Endothelial cell of umbilical vein (primary cell): ENCODE results near the gene THSD8. TPM values are rescaled to one million over a fixed set of nuclear protein-coding genes. Genes with fewer than 3 reads are reported as not detected.

Experiments
- BruUV-seq: library from RNA; stranded (reverse); fragments of 400-500 nt; replicated peaks from 2 replicates; lab custom pipeline; 2021; lab: Mats Ljungman, UMichigan
- CTCF ChIA-PET: fragments of 300-600, 350-600 bp; sonication (Branson Sonifier 250); formaldehyde crosslinking; loops from one replicate; lab custom pipeline; 2021; ENCODE audit warnings: antibody characterized with exemption, inconsistent platforms; lab: Charles Lee
- POLR2A ChIA-PET: fragments of 300-600, 350-600 bp; sonication (Branson Sonifier 250); formaldehyde crosslinking; loops from one replicate; lab custom pipeline; 2021; ENCODE audit warnings: antibody characterized with exemption, inconsistent platforms; lab: Charles Lee
- DNase-seq: peaks from one replicate; pipeline ENCODE4 v3.0.0-alpha.2; 2011; ENCODE audit warnings: low read depth, low spot score
- FAIRE-seq: peaks from 2 replicates; lab custom pipeline; 2011; peaks lifted over from hg19 to GRCh38; lab: Jason Lieb, UNC
- H2AFZ ChIP-seq: 2 replicates; pipeline ENCODE4 v1.6.0; 2012; ENCODE audit warnings: low read depth, low read length, control low read depth, inconsistent platforms
- H3K27ac ChIP-seq: 2 replicates; pipeline ENCODE4 v1.5.1; 2011; ENCODE audit warnings: low read depth, mild to moderate bottlenecking, control low read depth, low read length, moderate library complexity; ENCODE audit not compliant: insufficient read depth
- H3K27me3 ChIP-seq, 2 experiments: 2 replicates each; pipeline versions ENCODE4 v1.6.0 to v1.6.1; 2011; ENCODE audit warnings: low read length in 2 of 2, mixed read lengths in 1 of 2; ENCODE audit not compliant: control insufficient read depth in 2 of 2, insufficient read depth in 2 of 2
- H3K36me3 ChIP-seq, 2 experiments: 2 replicates in 1 of 2; 3 replicates in 1 of 2; pipeline ENCODE4 v1.5.1; 2011; ENCODE audit warnings: low read length in 2 of 2, mild to moderate bottlenecking in 1 of 2, moderate library complexity in 1 of 2; ENCODE audit not compliant: control insufficient read depth in 2 of 2, insufficient read depth in 2 of 2; ENCODE audit errors: extremely low read depth in 1 of 2
- H3K4me1 ChIP-seq: 3 replicates; pipeline ENCODE4 v1.5.1; 2011; ENCODE audit warnings: mild to moderate bottlenecking, low read length; ENCODE audit not compliant: control insufficient read depth, insufficient read depth; ENCODE audit errors: extremely low read depth
- H3K4me2 ChIP-seq: 2 replicates; pipeline ENCODE4 v1.6.1; 2011; ENCODE audit warnings: low read length, control low read depth, mixed read lengths; ENCODE audit not compliant: insufficient read depth
- H3K4me3 ChIP-seq, 3 experiments: fragments of 200-600 bp in 1 of 3; sonication (generic), shearing (Covaris generic) in 1 of 3; replicated peaks in 1 of 3; 2 replicates each; pipeline ENCODE4 v1.5.1; 2011 to 2016; ENCODE audit warnings: control low read depth in 3 of 3, low read length in 3 of 3, mild to moderate bottlenecking in 2 of 3, inconsistent platforms in 1 of 3, low read depth in 1 of 3, moderate library complexity in 1 of 3; ENCODE audit not compliant: insufficient read depth in 1 of 3
- H3K79me2 ChIP-seq: 2 replicates; pipeline ENCODE4 v1.6.0; 2012; ENCODE audit warnings: low read length, inconsistent platforms; ENCODE audit not compliant: control insufficient read depth, insufficient read depth
- H3K9ac ChIP-seq: replicated peaks from 2 replicates; pipeline ENCODE3; 2011; ENCODE audit warnings: low read length, control low read depth; ENCODE audit not compliant: insufficient read depth; ENCODE audit errors: extremely low read depth
- H3K9me1 ChIP-seq: replicated peaks from 3 replicates; pipeline ENCODE4 v1.6.0; 2011; ENCODE audit warnings: mild to moderate bottlenecking, low read length; ENCODE audit not compliant: control insufficient read depth, insufficient read depth; ENCODE audit errors: extremely low read depth
- H3K9me3 ChIP-seq: replicated peaks from 2 replicates; pipeline ENCODE4 v1.5.1; 2012; ENCODE audit warnings: low read length, inconsistent platforms; ENCODE audit not compliant: control insufficient read depth, insufficient read depth
- H4K20me1 ChIP-seq: replicated peaks from 2 replicates; pipeline ENCODE3; 2011; ENCODE audit warnings: mild to moderate bottlenecking, low read length; ENCODE audit not compliant: control insufficient read depth, insufficient read depth; ENCODE audit errors: extremely low read depth
- EZH2 ChIP-seq: IDR thresholded peaks from 2 replicates; pipeline ENCODE4 v1.6.1; 2012; ENCODE audit warnings: borderline replicate concordance, low read depth, mild to moderate bottlenecking, moderate library complexity, low read length, inconsistent platforms; ENCODE audit not compliant: severe bottlenecking
- FOS ChIP-seq: IDR thresholded peaks from 2 replicates; pipeline ENCODE4 v1.6.1; 2011; ENCODE audit warnings: mild to moderate bottlenecking, low read length, moderate library complexity, borderline replicate concordance; ENCODE audit not compliant: insufficient read depth
- GATA2 ChIP-seq: IDR thresholded peaks from 2 replicates; pipeline ENCODE4 v1.7.0; 2011; ENCODE audit warnings: low read depth, mild to moderate bottlenecking, moderate library complexity, mixed read lengths, low read length; ENCODE audit not compliant: insufficient read length, insufficient read depth
- JUN ChIP-seq: IDR thresholded peaks from 2 replicates; pipeline ENCODE4 v1.6.1; 2011; ENCODE audit warnings: borderline replicate concordance, low read depth; ENCODE audit not compliant: insufficient read length, insufficient read depth
- MYC ChIP-seq: IDR thresholded peaks from one replicate; pipeline ENCODE4 v1.6.1; 2011; ENCODE audit warnings: mild to moderate bottlenecking, low read depth, low read length
- POLR2A ChIP-seq: IDR thresholded peaks from 2 replicates; pipeline ENCODE4 v1.6.1; 2012; ENCODE audit warnings: low read depth, mild to moderate bottlenecking, control low read depth, low read length
- POLR2AphosphoS5 ChIP-seq: IDR thresholded peaks from 2 replicates; pipeline ENCODE4 v1.6.1; 2012; ENCODE audit warnings: low read depth, mild to moderate bottlenecking, control low read depth, low read length, moderate library complexity; ENCODE audit not compliant: insufficient read depth
- dilution Hi-C: fragments of 300-500 bp; cut with MboI; formaldehyde crosslinking; loops from one replicate; pipeline ENCODE4 v1.15.0; 2019; ENCODE audit warnings: low sequenced_read_pairs; ENCODE audit not compliant: extremely low pct_ligation_motif_present
- intact Hi-C: fragments of 100-400 bp; cut with micrococcal nuclease; formaldehyde crosslinking; loops from one replicate; pipeline ENCODE4 v1.10.0; 2022
- polyA plus RNA-seq, 4 experiments: library from polyadenylated mRNA; depleted of rRNA in 3 of 4; stranded (reverse) in 3 of 4; unstranded in 1 of 4; fragments of >200 nt; gene quantifications; 2 replicates each; pipeline versions ENCODE4 v1.2.1 to v1.2.3, GENCODE V29; 2011 to 2012; ENCODE audit warnings: missing spikeins in 1 of 4
- total RNA-seq: library from RNA; stranded (reverse); gene quantifications from 2 replicates; pipeline ENCODE4 v1.2.3, GENCODE V29; 2021
- TF ChIP-seq, protein P1 (sequence below), 2 donors: IDR thresholded peaks; 1 replicate in 1 of 2; 2 replicates in 1 of 2; pipeline ENCODE4 v1.5.1; 2011; ENCODE audit warnings: low read length in 2 of 2, mild to moderate bottlenecking in 2 of 2, moderate library complexity in 2 of 2, control low read depth in 1 of 2, inconsistent platforms in 1 of 2, low read depth in 1 of 2; ENCODE audit not compliant: insufficient read depth in 1 of 2; ENCODE audit errors: extremely low read depth in 1 of 2
- TF ChIP-seq, protein P2 (sequence below): IDR thresholded peaks from 2 replicates; pipeline ENCODE4 v1.6.1; 2011; ENCODE audit not compliant: insufficient read depth, insufficient read length

The THSD8 gene
- total and polyA plus RNA-seq, 2 donors (not counting 3 experiments of a cell fraction or from before 2014, with no cell fraction given): 15.9 TPM; not detected in 1

DNA sequence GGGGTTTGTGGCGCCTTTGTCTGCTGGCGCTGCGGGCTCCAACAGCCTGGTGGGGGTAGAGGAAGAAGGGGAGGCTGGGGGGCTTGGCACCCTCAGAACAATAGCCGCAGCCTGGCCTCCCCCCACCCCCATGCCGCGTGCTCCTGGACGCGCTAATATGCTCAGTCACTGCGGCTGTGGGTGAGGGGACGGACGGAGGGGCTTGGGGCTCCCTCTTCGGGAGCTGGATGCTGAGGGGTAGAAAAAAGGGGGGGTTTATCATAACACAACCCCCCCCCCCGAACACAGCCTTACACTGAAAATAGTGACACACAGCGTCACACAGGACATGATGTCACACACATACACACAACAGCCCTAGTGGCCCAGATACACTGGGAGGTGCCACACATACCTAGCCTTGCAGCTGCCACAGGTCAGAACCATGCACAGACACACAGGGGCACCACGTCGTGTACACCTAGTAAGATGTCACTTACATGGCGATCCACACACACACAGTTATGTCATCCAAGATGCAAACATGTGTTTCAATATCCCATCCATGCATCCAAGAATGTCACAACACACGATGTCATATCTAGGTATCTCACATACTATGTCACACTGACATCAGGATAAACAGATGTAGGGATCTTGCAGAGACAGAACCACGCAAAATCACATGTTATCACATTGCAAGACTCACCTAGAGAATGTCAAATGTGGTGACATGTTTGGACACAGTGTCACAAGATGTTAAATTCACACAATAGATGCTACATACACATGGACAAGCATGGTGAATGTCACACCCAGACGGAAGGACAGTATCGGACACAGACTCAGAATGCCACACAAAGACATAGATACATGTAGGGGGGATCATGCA is 37.3 kb downstream of the THSD8 start:
- ChIA-PET POLR2A (no interaction called here), CTCF (interaction anchor here (0.8 kb wide), 1 partner anchor 62 kb away, joined by 3 read pairs; no protein-coding TSS in a partner anchor)
- no peaks in the 10 kb centered on the region for H4K20me1 ChIP-seq
- dilution Hi-C loops (no loop called here), intact Hi-C loops (loop anchor here (2.0 kb wide), 1 partner anchor 64 kb away; the partner anchor contains the start of gene HOOK2)
- FAIRE-seq (no peak), DNase-seq (no peak)
- H3K9me1 ChIP-seq: no peaks in the 10 kb centered on the region
- no peaks in the 10 kb centered on the region for H3K36me3 ChIP-seq
- H3K4me3 ChIP-seq: no peak overlapping the region
- H3K9me3 ChIP-seq: no peaks in the 10 kb centered on the region
- H3K9ac ChIP-seq: no peak overlapping the region
- H3K79me2 ChIP-seq: no peaks in the 10 kb centered on the region
- H3K4me2 ChIP-seq: no peak overlapping the region
- no peak for TF ChIP-seq POLR2A
- TF ChIP-seq EZH2: peak; percentile 57
- no peak for TF ChIP-seq JUN
- H3K4me1 ChIP-seq: no peaks in the 10 kb centered on the region
- H3K27ac ChIP-seq: no peak overlapping the region
- BruUV-seq: no TSS peak
- no peak overlapping the region for H2AFZ ChIP-seq
- H3K27me3 ChIP-seq: peaks cover 54 to 61% of the 10 kb centered on the region in 2 experiments

DNA sequence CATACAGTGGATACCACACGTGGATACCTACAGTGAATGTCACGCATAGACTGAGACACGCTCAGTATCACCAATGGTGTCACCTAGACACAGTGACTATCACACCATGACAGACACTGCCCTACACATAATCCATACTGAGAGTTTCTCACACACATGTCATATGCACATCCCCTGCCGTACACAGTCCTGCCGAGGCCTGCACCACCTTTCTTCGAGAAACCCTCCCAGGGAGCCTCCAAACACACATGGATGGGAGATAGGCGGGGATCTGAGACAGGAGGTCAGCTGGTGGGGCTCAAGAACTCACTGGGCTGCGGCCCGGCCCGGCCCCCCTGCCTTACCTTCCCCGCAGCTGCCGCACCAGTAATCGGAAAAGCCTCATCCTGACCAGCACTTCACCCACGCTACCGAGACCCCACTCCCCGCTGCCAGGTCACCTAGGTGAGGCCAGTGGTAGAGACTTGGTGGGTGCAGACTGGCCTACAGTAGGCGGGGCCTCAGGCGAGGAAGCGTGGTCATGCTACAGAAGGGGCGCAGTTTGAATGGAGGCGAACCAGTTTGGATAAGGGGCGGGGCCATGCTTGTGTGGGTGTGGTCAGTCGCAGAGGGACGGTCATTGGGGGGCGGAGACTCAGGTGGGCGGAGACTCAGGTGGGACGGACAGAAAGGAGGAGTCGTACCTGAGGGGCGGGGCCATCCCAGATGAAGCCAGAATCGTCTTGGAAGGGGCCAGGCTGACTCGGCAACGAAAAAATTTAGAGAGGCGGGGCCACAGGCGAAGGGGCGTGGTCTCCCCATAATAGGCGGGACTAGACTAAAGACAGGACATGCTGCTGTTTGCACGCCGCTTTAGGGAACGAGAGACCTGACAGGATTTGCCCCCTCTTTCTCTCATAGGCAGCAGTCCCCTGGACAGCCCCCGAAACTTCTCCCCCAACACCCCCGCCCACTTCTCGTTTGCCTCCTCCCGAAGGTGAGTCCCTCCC is 38.5 kb downstream of the THSD8 start:
- H3K36me3 ChIP-seq: no peaks in the 10 kb centered on the region
- H3K27me3 ChIP-seq: peaks cover 41 to 49% of the 10 kb centered on the region in 2 experiments
- ChIA-PET CTCF (no interaction called here), POLR2A (no interaction called here)
- no peaks in the 10 kb centered on the region for H3K79me2 ChIP-seq
- no peak overlapping the region for H3K4me3 ChIP-seq
- H3K9me3 ChIP-seq: no peaks in the 10 kb centered on the region
- peak; percentile 36 for DNase-seq
- no TSS peak for BruUV-seq
- FAIRE-seq: peak; percentile 82
- H4K20me1 ChIP-seq: no peaks in the 10 kb centered on the region
- TF ChIP-seq, protein P1, sequence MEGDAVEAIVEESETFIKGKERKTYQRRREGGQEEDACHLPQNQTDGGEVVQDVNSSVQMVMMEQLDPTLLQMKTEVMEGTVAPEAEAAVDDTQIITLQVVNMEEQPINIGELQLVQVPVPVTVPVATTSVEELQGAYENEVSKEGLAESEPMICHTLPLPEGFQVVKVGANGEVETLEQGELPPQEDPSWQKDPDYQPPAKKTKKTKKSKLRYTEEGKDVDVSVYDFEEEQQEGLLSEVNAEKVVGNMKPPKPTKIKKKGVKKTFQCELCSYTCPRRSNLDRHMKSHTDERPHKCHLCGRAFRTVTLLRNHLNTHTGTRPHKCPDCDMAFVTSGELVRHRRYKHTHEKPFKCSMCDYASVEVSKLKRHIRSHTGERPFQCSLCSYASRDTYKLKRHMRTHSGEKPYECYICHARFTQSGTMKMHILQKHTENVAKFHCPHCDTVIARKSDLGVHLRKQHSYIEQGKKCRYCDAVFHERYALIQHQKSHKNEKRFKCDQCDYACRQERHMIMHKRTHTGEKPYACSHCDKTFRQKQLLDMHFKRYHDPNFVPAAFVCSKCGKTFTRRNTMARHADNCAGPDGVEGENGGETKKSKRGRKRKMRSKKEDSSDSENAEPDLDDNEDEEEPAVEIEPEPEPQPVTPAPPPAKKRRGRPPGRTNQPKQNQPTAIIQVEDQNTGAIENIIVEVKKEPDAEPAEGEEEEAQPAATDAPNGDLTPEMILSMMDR (IDR thresholded peaks at IDR 0.05; ENCODE audit: extremely low read depth in 1 of 2, insufficient read depth in 1 of 2, low read depth in 1 of 2, low read length in 2 of 2): no peak
- no peak for TF ChIP-seq EZH2
- no peak for TF ChIP-seq GATA2
- TF ChIP-seq FOS: no peak
- TF ChIP-seq MYC: no peak
- TF ChIP-seq POLR2AphosphoS5: no peak
- TF ChIP-seq POLR2A: no peak
- TF ChIP-seq, protein P2, sequence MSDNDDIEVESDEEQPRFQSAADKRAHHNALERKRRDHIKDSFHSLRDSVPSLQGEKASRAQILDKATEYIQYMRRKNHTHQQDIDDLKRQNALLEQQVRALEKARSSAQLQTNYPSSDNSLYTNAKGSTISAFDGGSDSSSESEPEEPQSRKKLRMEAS: no peak
- no peak for TF ChIP-seq JUN
- intact Hi-C loops: no loop called here
- no peak overlapping the region for H3K27ac ChIP-seq
- H3K4me1 ChIP-seq: no peaks in the 10 kb centered on the region
- peak overlapping the region; percentile 5 for H3K4me2 ChIP-seq
- dilution Hi-C loops: no loop called here
- no peak overlapping the region for H3K9ac ChIP-seq
- peak overlapping the region; percentile 43 for H2AFZ ChIP-seq
- no peaks in the 10 kb centered on the region for H3K9me1 ChIP-seq
